Kidney tubule cell (primary cell): ENCODE measurements around the gene TOP3B.

Source experiments
- DNase-seq: peaks from one replicate; pipeline ENCODE4 v3.0.0-alpha.2; 2018; ENCODE audit warnings: low spot score

TOP3B gene

DNA sequence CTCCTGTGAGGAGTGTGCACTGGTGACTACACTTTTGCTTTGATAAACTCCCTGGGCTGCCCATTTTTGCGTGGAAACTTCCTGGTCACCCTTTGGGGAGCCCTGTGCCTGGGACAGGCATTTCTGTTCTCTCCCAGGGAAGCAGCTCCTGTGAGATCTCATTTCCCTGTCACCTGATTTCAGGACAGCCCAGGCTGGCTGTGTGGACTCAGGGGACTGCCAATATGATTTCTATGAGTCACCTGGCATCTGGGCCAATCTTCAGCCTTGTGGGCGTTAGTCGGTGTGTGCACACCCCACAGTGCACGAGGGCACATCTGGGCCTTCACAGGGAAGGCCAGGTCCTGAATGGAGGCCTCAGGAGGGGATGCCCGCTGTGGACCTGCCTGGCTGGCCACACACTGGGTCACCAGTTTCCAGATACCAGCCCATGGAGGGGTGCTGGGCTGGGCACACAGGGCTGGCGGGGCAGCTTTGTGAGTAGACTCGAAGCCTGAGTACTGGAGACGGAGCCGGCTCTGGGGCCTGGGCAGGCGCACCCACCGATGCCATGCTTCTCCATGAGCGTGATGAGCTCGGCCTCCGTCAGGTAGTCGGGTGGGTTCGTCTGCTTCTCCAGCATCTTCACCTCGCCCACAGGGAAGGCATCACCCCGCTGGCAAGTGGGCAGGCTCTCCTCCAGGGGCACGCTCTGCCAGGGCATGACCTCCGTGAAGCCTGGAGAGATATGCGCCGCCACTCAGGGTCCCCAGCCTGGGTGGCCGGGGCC is 20.5 kb downstream of the TOP3B start:
- DNase-seq: peak; percentile 77

DNA sequence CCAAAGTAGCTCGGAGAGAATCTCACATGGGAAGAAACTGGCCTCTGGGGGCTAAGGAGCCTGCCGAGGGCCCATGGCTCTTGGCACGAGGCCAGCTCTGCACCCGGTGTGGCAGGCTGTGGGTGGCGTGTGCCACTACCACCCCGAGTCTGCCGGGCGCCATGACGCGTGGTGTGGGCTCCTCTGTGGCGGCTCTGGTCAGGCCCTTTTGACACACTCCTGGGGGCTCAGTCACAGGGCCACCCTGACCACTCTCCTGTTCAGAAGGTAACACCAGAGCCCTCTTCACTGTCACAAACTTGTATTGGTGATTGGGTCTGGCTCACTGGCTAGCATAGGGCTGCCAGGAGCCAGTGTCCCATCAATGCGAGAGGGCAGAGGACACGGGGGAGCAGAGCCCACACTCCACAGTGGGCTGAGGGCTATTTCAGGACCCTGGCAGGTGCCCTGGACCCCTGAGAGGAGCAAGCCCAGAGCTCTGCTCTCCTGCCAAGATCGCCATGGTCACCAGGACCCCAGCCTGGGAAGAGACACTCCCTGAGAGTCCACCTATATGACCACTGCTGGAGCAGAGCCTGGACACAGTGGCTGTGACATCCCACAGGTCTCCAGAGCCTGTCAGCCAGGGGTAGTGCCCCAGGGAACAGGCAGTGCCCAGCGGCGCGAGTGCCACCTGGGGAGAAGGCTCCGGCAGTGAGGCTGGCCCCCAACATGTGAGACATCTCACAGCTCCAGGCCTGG is 21.3 kb downstream of the TOP3B start:
- no peak for DNase-seq

DNA sequence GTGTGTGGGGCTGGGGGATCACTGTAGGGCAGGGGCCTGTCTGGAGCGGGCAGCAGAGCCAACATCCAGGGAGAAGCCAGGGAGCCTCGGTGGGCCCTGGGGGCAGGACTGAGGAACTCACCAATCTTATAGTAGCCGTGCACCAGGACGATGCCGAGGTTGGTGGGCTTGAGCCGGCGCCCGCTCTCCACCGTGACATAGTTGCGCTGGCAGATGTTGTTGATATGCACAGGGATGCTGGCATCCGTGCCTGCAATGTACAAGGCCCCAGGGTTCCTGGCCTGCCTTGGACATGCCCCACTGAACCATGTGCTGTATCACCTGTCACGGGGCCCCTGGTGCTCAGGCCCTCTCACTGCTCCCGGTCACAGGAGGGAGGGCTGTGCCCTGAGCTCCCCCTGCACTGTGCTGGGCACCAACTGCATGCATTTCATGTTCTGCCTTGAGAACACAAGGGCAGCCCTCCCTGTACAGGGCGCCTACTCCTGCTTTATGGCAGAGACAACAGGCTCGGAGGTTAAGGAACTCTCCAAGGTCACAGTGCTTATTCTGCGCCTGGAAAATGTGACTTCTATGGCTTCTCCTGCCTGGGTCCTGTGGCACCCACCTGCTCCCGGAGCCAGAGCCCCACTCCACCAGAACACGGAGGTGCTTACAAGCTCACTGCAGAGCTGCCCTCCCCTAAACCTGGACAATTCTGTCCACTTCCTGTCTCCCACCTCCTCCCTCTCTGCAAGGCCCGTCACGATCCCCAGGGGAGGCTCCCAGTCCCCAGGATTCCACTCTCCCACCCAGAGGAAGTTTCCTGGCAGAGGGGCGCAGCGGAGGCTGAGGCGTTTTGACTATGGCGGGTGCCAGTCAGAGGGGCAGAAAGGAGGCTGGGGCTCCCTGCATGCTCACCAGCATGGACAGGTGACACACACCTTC is 22.1 kb downstream of the TOP3B start:
- no peak for DNase-seq

DNA sequence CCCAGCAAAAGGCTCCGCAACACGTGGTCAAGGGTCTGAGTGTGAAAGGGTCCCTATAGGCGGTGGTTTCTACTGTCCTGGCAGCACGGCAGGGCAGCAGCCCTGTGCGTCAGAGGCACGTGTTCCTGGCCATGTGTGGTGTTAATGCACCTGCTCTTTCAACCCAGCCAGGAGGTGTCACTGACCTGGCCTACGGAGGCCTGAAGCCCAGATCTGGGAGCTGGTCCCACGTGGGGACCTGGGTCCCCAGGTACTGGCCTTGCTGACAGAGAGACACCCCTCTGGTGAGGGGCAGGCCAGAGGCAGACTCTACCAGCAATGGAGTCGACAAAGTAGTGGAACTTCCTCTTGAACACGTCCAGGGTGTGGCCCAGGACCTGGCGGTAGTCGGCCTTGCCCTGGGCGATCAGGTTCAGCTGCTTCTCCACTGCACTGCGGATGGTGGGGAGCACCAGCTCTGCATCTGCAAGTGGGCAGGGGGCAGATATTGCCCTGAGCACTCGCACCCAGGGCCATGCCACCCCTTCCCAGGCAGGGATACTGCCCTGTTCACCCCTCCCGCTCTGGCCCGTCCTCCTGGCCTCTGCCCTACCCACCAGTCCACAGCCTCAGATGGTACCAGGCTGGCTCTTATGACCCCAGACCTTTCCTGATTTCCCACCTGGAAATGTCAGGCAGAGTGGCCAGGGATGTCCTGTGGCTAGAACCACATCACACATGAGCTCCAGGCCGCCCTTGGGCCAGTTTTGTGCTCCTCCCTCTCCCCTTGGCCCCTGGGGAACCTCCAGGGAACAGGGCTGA is 23.1 kb downstream of the TOP3B start:
- DNase-seq: no peak

DNA sequence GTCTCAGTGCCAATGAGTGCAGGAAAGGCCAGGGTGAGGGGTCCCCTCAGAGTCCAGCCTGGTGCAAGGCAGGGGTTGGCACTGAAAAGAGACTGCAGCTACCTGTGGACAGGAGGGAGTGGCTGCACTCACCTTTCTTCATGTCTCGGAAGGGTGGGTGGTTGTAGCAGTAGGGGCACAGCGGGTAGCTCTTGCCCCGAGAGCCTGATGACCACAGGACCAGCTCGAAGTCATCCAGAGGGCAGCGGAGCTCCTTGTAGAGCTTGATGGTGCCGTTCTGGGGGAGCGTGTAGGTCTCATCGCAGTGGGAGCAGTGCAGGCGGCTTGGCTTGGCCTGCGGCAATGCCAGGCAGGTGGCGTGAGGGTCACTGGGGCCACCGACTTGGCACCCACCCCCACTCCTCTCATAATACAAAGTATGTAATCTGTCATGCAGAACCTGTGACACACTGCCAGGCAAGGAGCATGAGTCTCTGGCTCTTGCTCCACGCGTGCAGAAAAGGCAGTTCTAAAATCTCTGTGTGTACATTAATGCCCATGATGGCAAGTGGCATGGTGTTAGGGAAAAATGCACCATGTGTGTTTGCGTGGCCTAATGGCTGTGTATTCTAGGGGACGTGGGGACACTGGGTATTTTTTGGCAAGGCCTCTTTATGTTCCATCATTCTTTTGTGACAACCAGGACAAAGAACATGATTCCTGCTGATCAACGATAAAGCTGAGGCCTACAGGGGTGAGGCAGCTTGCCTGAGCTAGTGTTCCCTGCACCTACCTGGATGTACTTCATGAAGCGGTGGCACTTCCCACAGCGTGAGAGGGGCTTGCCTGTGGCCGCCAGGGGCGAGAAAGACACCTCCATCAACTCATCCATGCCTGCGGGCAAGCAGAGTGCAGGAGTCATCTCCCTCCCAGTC is 24.0 kb downstream of the TOP3B start:
- DNase-seq: no peak

DNA sequence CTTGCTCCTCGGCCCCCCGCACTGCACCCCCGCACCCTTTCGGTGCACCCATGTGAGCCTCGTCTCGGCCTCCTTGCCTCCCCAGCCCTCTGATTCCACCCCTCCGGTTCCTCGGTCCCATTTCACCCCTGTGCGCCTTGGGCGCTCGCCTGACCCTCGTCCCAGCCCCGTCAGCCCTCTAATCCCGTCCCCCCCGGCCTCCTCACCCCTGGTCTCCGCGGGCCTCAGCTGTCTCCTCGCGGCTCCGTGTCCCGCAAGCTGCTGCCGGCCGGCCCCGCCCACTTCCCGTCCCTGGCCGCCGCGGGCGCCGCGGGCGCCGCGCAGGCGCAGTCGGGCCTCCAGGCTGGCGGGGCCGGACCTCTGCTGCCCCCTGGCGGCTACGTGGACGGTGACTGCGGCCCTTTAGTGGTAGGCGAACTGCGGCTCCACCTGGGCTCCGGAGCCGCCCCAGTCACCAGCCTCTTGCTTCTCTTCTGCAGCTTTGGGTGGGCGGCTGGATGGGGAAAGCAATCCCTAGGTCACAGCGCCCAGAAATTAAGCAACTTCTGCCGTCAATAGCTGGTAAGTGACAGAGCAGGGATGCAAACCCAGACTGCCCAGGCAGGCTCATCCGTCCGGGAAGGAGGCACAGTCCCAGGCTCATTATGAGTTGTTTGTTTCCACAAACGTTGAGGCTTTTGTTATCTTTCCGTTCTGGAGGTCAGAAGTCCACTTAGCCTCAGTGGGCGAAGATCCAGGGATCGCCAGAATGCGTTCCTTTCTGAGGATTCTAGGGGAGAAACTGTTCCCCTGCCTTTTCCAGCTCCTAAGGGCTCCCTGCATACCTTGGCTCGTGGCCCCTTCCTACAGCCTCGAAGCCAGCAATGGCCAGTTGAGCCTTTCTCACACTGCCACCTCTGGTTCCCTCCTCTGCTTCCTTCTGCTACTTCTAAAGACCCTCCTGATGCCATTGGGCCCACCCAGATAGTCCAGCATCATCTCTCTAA is 29.7 kb downstream of the TOP3B start, which contains the start of gene PPM1F:
Gene PPM1F, minus strand, starts transcription at position 263 of the 986 bp plus-strand sequence. CDS start 6,800 bp downstream, outside the sequence.
- DNase-seq: peak; percentile 83

DNA sequence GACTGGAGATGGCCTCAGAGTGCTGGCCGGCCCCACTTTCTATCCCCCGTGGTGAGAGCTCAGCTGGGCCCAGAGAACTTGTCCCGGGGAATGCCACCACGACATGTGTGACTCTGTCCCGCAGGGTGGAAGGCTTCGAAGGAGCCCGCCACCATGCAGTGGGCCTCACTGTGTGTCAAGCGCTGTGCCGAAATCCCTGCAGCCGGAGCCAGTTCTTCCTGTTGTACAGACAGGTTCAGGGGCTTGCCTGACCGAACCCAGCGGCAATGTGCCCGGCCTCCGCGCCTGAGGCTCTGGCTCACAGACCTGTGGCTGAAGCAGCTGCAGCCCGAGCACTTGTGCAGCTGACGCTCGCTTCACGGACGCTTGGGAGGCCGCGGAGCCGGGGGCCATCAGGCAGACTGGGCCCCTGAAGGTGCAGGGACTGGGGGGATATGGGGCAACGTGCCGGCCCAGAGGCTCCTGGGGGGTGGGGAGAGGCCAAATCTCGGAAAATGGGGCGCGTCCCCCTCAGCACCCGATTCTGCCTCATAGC is 30.6 kb downstream of the TOP3B start:
- peak; percentile 50 for DNase-seq

DNA sequence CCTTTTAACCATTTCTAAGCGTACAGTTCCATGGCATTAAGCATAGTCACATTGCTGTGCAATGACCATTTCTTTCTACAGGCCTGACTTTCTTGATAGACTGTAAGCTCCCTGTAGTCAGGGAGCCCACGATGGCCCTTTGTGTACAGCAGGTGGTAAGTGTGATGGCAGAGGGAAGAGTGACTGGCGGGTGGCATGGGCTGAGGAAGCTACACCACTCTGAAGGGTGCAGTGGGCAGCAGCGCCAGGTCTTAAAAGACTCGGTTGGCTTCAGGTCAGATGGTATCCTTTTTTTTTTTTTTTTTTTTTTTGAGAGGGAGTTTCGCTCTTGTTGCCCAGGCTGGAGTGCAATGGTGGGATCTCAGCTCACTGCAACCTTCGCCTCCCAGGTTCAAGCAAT is 31.5 kb downstream of the TOP3B start:
- no peak for DNase-seq

DNA sequence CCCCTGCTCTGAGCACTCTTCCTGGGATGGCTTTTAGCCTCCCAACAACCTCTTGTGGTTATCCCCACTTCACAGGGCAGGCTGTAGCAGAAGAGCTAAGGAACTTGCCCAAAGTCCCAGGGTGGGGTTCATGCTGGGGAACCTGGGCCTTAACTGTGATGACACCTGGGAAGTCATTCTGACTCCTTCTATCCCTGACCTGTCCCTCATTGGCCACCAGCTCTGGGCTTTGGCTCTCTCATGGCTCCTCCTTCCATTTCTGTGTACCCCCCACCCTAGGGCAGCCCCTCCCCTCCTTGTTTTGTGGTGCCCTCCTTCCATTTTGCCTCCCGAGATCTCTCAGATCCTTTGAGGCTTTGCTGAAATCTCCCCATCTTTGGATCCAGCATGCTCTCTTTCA is 32.6 kb downstream of the TOP3B start:
- no peak for DNase-seq

DNA sequence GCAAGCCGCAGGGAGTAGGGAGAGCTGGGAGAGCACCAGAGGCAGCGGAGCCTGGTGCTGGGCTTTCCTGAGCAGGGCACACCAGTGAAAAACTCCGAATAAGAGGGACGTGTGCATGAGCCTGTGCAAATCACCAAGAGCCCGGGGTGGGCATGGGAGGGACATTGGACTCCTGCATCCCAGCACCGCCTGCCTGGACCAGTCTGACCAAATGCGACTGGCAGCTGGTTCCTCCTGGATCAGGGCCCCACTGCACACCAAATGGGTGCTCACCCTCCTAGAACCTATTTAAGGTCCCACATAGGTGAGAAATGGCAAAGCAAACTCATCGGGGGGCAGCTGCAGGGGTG is 33.0 kb downstream of the TOP3B start:
- no peak for DNase-seq

DNA sequence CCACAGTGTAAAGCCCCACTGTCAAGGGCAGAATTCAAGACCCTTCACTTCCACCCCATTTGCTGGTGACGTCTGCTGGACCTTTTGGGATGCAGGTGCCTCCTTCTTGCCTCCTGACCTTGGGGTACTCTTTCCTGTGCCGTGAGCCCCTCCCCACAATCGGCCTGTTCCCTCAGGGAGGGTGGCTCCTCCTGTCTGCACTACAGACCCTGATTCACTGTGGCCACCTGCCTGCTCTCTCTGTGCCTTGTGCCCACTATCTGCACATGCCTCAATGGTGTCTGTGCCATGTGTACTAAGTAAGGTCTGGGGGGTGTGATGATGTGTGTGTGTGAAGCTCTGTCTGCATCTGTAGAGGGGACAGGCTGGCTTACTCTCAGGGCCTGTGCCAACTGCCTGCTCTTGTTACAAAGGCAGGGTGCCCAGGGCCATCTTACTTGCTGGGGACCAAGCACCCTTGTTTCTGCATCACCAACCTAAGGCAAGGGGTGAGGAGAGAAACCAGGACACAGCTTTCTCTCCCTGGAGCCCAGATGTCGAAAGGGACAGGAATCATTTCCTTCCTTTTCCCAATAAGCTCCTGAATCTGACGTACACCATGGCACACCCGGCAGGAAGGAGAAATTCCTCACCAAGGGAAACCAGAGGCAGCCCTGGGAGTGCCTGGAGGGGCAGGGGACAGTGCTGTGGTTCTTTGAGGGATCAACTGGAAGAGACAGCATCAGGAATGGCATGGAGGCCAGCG is 33.6 kb downstream of the TOP3B start:
- DNase-seq: no peak

DNA sequence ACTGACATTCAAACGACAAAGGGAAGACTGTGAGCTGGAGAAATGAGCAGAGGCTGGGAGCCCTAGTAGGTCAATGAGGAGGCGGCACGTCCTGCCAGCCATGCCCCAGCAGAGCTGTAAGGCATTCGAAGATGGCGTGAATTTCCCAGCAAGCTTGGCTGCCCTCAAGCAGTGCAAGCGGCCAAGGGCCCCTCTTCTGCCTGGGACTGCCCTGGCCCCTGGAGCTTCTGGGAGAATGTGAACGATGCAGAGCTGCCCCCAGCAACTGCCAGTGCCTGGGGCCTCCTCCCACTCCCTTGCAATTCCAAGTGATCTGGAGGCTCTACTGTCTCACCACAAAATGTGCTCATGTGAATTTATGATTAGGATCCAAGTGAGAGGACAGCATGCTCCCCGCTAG is 34.2 kb downstream of the TOP3B start:
- DNase-seq: no peak

DNA sequence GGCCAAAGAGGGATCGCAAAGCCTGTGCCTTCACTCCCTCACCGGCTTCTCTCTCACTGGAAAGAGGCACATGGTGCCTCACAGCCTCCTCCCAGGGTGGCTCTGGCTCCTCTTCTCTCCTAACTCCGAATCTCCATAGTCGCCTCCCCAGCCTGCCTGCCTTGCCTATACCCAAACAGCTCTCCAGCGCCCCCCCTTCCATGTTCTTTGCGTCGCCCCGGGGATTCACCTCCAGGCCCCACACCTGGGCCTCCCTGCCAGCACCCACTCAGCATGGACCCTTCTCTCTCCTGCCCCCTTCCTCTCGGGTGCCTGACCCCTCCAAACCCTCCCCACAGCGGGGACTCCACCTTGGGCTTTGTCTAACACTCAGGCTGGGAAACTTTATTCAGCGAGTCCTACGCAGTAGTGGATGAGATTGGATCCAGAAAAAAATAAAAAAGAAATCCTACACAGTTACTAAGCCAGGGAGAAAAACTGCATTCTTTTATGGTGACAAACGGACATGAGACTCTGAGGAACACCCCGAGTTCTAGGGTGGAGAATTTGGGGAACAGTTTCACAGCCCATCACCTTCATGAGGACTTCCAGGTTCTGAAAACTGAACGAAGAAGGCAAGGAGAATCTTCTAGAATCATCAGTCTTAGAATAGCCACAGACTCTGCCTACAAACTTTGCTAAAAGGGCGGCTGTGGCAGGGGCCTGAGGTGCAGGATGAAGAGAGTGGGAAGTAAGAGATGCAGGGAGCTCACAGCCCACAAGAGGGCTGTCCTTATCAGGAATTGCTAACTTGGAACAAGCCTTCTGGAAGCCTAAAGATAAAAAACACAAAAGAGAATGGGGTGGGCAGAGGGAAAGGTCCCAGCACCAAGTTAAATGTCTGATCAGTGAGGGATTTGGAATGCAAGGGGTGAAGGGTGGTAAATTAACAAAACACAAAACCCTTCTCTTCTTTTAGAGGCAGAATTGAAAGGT is 35.3 kb downstream of the TOP3B start:
- DNase-seq: peak; percentile 15

DNA sequence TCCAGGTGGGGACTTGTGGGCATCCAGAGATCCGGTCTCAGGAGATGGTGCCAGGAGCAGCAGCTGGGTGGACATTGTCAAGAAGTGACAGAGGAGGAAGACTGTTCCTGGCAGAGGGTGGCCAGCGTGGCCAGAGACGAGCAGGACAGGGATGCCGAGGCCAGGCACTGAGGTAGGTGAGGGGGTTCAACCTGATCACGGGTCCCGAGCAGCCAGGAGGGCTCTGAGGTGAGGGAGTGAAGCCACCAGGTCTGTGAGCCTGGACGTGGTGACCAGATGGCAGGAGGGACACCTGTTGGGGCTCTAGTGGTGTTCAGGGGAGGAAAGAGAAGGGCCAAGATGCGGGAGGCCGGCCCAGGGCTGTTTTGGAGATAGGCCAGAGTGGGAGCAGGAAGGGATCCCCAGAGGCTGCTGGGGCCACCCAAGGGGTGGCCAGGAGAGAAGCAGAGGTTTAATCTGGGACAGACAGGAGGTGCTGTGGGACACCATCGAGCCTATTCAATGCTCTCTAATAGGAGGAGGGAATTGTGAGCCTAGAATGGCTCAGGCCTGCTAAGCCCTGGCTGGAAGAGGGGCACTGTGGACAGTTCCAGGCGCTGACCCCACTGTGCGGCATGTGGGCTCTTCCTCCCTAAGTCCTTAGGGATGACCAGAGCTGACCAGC is 36.2 kb downstream of the TOP3B start:
- no peak for DNase-seq

DNA sequence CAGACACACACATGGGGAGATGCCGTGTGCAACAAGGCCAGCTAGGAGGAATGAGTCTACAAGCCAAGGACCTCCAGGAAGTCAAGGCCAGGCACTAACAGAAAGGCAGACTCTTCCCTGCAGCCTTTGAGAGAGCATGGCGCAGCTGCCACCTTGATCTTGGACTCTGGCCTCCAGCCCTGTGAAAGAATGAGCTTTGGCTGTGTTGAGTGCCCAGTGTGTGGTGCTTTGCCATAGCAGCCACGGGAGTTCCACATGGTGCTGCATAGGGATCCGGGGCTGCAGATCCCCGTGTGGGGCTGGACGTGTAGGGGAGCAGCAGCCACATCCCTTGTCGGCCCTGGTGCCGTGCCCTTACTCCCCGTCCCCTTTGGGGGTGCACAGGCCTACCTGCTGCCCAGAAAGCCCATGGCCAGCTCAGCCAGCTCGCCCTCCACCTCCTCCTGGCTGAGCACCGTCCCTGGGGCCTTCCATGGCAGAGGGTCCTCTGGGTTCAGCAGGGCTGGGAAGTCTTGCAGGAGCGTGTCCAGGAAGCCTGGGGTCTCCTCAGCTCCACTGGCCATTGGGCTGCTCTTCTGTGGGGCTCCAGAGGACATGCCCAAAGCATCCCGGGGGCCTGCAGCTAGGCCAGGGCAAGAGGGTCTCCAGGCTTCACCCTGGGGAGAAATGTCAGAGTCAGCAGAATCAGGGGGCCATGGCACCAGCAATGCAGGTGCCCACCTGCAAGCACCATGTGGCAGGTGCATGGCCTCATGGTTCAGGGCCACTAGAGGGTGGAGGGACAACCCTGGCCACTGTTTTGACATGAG is 36.9 kb downstream of the TOP3B start:
- no peak for DNase-seq

DNA sequence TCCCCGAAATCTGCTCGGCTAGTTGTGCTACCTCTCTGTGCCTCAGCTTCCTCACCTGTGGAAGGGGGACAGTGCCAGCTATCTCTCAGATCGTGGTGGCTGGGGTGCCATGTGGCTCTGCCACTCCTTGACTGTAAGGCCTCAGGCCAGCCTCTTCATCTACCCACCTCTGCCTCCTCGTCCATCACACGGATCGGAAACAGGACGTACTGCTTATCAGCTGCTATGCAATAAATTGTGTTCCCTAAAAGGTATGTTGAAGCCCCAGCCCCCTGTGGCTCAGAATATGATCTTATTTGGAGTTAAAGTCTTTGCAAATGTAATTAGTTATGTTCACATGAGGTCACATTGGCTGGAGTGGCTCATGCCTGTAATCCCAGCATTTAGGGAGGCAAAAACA is 37.7 kb downstream of the TOP3B start:
- no peak for DNase-seq
